Measurements from ENCODE around the gene ASPG.
A peak's percentile ranks its signal among the peaks of the same experiment; 100 is the strongest.

Gene ASPG

DNA sequence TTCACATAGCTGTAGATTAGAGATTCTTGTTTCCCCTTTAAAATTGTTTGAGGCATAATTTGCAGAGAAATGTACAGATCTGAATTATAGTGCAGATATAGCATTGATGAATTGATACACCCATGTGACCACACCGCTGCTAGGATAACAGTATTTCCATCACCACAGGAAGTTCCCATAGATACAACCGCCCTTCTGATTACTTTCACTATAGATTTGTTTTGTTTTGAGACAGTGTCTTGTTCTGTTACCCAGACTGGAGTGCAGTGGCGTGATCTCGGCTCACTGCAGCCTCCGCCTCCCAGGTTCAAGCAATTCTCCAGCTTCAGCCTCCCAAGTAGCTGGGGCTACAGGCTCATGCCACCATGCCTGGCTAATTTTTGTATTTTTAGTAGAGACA, 8.8 kb upstream of the ASPG start:
- FAIRE-seq = no peak

DNA sequence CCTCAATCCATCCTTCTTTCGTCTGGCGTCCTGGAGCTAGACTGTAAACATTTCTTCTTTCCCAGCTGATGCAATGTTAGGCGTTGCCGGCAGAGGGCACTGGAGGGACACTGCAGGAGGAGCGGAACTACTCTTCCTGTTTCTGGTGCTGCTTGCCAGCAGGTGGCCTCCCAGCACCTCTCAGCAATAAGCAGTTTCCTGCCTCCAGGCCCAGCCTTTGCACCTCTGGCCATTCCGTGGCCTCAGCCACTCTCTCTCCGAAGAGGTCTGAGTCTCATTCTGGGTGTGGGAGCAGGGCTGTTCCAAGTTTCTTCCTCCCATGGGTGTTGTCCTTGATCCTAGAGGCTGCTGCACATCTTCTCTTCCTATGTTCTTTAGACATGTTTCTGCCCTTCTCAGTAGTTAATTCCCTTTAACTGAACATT, 7.5 kb upstream of the ASPG start:
- peak; percentile 58 for FAIRE-seq

DNA sequence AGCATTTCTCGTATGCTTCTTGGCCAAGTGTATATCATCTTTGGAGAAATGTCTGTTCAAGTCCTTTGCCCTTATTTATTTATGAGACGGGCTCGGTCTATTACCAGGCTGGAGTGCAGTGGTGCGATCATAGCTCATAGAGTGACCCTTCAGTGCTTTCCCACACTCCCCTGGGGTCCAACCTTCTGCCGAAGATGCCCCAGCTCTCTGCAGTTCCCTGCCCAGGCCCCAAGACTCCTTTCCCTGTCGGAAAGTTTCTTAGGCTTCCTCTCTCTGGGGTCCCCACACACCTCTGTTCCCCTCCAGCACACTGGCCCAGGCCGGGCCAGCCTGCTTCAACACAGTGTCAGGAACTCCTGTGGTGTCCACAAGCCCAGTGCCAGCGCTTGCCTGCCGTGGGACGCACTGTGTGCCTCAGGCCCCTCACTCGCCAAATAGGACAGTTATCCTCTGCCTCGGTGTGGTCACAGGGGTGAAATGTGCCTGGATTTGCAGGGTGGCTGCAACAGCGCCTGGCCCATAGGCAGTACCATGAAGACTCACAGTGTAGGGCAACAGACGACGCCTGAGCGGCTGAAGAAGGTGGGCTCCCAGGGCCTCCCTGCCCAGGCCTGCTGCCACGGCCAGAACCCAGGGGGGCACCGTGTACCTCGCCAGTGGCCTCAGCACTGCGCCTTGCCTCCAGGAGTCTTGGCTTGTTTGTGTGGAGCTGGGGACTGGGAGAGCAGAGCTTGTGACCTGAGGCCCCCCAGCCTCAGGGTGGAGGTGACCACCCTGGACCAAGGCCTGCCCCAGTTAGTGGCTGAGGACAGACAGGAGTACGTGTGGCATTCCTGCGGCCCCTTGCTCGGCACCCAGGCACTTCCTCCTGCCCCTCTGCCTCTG, 4.9 kb upstream of the ASPG start:
- FAIRE-seq = no peak

DNA sequence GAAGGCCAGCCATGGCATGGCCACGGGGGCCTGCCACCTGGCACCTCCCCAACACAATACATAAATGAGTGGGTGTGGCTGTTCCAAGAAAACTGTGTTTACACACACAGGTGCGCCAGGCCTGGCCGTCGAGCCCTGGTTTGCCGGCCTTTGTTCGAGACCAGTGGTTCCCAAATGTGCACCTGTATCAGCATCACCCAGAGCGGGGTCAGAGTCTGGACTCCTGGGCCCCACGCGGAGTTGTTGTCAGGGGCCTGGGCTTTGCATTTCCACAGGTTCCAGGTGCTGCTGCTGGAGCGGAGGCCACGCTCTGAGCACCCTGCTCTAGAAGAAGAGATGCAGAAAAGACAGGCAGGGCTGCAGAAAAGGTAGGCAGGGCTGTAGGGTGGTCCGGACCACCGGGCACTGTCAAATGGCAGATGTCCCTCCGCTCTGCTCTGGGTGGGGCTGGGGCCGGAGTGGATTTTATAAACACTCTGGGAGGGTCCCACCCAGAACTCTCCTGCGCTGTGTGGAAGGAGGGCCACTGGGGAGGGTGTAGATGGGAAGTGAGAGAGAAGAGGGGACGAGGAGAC, 4.2 kb upstream of the ASPG start:
- FAIRE-seq = no peak

DNA sequence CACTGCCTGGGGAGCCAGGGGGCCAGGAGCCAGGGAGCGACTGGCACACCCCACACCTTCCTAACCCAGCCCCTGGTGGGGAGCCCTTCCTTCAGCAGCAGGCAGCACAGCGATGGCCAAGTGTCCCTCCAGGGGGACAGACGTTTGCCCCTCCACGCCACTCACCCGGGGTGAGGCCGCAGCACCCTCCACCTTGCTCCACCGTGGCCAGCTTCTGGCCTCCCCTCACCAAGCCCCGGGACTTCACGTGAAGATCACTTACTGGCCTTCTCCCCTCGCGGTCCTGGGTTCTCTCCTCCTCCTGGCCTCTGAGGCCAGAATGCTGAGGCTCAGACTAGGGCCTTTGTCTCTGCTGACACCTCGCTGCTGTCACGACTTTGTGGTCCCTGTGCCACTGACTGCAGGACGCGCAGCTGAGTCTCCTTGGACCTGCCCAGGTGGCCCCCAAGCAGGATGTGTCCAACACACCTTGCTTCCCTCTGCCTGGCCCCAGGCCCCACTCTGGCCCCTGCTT, 3.5 kb upstream of the ASPG start:
- no peak for FAIRE-seq

DNA sequence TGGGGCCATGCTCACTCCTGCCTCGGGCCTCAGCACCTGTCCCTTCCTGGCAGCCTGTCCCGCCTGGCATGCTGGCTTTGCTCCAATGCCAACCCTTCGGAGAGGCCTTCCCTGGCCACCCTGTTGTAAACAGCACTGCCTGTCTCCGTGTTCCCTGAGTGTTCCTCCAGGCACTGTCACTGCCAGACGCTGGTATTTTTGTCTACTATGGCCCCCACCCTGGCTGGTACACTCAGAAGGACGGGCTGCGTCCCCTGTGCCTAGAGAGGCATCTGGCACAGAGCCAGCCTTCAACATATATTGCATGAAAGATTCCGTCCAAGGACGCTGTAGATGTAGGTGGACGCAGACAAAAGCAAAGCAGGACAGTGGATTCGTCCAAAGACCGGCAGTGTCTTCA, 2.7 kb upstream of the ASPG start:
- FAIRE-seq = no peak

DNA sequence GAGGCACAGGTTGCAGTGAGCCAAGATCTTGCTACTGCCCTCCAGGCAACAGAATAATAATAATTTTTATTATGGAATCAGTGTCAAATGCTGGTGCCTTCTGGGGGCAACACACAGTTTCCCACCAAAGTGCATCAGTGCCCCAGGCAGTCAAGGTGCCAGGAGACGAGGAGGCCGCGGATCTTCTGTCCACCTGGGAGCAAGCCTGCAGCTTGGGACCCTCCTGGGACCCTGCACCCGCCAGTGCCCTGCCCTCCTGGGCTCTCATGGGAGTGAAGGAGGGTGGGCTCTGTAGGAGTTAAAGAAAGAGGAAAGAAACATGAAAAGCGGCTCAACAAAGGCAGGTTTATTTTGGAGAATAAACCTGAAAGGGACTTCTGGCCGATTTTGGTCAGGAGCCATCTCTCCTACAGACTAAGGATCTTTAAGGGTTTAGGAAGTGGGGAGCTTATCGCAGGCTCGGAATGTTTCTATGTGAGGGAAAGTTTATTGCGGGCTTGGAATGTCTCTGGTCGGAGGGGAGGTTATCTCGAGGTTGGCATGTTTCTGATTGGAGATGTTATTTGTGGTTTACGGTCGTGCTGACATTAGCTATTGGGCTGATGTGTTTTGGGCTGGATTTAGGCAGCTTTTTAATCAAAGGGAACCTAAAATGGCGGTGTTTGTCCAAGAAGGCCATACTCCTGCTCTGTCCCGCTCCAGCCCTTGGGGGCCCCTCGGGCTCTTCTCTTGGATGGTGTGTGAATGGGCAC, 1.1 kb upstream of the ASPG start:
- no peak for FAIRE-seq

DNA sequence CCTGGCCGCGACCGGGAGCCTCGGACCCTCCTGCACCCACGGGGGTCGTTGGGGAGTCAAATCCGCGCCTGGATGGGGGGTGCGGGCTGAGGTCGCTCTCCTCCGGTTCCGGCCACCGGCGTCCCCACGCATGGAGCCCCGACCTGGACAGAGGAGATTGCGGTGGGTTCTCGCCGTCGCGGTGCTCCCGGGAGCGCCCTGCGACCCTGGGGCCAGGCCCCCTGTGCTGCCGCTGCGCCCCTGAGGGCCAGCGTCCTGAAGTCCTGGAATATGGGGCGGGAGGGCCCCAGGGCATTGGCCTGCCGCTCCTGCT, 345 bp downstream of the ASPG start:
- no peak for FAIRE-seq

DNA sequence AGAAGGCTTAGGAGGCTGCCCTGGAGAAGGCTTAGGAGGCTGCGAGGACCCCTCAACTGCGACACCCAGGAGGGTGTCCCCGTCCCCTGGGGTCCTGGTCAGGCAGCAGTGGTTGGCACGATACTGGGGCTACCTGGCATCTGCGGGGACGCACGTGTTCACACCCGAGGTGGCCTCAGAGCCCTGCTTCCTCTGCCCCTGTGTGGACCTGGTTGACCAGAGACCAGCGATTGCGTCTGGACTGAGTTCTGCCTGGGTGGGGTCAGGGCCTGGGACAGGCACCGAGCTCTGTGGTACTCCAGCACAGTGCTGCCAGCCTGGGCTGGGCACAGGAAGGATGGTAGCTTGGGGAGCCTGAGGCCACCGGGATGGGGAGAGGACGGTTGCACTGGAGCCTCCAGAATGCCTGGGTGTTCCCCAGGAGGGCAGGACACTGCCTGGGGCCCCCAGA, 735 bp downstream of the ASPG start:
- no peak for FAIRE-seq

DNA sequence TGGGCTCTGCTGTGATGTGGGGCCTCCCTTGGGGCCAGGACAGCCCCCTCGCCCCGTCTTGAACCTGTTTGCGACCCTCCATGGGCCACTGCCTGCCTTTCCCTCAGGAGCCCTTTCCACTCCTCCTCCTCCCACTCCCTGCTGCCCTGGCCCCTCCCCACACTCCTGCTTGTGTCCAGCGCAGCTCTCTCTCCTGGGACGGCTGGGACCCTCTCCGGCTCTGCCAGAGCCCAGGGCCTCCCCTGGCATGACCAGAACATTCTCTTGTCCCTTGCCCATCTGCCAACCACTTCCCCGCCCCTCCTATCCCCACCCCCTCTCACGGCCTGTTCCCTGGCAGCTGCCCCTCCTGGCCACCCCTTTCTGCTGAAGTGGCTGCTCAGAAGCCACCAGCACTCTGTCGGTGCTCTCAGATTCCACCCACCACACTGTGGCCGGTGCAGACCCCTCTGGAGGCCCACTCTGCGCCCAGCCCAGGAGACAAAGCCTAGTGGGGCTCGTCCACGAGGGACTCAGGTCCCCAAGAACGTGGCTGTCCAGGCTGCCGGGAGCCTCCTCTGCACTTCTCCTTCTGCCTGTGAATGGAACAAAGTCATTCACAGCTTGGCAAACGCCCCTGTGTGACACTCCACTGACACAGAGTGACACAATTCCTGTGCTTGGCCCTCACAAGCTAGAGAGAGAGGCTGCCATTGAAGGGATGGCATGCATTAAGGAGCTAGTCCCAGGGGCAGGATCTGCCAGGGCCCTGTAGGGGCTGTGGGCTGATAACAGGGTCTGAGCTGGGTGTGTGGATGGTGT, 1.4 kb downstream of the ASPG start:
- no peak for FAIRE-seq

DNA sequence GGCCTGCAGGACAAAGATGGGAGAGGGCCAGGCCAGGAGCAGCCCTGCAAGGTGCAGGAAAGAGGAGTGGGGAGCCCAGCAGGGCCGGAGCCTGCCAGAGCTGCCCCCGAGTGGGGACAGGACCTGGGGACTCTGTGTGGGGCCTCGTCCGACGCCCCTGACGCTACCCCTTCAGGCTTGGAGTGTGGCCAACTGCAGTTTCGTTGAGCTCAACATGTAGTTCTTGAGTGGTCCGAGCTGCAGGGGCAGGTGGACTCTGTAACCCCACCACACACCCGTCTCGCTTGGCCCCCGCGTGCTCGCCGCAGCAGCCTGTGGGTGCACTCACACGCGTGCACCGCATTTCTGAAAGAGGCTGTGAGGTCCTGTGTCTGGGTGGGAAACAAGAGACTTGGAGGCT, 2.0 kb downstream of the ASPG start:
- FAIRE-seq = no peak

DNA sequence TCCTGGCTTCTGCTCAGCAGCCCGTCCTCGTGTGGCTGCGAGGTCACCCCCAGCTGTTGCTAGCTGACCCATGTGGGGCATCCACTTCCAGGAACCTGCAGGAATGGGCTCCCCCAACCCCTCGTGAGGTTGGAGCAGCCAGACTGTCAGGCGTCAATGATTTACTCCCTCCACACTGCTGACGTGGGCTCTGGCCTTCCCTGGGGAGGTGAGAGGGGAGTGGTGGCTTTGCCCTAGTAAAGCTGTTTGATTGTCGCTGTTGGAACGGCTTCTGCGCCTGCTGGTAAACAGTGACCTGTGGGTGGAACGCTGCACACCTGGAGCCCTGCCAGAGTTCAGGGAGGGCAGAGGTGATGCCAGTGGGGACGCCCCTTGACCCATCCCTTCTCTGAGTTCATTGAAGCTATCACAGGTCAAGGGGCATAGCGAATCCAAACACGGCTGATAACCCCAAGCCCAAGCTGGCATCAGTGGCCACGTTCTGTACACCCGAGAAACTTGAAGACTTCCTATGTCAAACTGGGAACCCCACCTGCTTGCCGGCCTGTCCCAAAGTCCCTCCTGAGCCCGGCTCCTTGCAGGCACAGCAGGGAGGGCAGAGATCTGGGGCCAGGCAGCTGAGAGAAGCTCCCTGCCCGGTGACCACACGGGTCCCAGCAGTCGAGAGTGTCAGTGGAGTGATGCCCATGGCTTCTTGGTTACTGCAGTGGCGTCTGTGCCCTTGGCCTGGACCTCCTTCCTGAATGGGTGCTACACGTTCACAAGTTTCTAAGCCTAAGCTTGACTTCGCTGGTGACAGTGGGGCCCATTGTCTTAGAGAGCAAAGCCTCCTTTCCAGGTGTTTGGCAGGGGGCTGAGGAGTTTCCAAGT, 2.7 kb downstream of the ASPG start:
- FAIRE-seq = no peak

DNA sequence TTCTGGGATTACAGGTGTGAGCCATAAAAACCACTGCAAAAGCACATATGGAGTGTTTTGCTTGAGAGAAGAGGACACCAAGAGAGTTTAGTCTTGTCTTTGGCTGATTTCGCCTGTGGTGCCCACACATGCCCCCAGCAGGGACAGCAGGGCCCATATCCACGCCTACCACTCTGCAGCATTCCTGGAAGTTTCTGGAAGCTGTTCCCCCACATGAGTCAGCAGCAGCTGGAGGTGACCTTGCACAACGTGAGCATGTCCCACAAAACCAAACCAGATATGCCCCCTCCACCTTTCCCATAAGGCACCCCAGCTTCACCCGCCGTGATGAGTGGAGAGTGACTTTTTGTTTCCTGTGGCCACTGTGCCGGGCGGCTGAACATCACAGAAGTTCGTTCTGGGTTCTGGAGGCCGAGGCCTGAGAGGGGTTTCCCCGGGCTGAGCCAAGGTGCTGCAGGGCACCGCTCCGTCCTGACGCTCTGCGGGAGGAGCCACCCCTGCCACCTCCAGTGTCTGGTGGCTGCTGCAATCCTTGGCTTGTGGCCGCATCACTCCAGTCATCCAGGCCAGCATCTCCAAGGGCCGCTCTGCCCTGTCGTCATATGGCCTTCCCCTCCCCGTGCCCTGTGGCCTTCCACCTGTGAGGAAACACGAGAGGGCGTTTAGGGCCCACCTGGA, 4.7 kb downstream of the ASPG start:
- no peak for FAIRE-seq

DNA sequence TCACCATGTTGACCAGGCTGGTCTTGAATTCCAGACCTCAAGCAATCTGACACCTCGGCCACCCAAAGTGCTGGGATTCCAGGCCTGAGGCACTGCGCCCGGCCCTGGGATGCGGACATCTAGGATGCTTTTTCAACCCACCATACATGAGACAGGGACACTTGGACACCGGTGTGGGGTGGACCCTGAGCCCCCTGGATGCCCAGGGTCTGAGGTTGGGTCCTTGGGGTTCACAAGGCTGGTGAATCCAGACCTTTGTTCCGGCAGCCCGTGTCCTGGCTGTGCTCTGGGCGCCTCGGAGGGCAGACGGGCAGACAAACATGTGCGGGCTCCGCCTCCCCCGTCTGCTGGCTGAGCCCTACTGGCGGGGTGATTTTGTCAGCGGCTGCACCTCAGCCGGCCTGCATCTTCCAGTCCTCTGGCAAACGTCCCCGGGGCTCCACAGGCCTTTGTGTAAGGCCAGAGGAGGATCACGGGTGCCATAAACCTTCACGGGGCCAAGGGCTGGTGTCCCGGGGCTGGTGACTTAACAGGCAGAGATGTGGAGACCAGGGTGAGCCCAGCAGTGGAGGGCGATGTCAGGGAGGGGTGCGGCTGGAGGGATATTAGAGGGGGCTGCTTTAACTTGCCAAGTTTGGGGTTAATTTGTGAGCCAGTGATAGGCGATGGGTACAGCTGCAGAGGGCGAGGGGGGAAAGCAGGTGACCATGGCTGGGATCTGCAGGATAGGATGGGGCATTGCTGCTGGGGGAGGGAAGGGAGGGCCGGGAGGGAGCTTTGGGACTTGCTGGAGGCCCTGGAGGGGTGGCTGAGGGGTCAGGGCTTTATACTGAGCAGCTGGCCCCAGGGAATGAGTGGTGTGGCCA, 5.8 kb downstream of the ASPG start:
- FAIRE-seq = no peak

DNA sequence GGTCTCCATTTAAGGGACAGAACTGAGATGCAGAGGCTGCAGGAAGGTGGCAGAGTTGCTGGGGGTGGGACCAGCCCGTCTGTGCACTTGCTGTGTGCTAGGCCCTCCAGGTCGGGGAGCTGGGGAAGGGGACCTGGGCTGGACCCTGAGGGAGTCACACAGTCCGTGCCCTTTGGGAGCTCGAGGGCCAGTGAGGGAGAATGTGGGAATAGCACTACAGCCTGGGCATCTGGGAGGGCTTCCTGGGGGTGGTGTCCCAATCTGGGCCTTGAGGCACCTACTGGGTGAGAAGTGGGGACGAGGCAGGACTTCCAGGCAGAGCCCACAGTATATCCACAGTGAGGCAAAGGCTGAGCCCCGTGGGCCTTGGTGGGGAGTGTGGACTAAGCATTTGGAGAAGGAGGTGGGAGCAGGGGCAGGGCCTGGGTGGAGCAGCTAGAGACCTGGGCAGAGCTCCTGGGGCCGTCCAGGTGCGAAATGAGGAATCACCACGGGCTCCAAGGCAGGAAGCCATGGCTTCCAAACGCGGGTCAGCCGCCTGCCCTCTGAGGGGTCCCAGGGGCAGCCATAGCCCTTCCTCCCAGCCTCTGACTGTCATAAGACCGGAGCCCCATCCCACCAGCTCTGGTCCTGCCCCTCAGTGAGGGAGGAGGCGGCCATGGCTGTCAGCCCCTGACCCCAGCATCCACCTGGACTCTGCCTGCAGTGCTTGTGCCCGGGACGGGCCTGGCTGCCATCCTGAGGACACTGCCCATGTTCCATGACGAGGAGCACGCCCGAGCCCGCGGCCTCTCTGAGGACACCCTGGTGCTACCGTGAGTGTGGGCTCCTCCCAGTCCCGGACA, 6.6 kb downstream of the ASPG start:
- no peak for FAIRE-seq

DNA sequence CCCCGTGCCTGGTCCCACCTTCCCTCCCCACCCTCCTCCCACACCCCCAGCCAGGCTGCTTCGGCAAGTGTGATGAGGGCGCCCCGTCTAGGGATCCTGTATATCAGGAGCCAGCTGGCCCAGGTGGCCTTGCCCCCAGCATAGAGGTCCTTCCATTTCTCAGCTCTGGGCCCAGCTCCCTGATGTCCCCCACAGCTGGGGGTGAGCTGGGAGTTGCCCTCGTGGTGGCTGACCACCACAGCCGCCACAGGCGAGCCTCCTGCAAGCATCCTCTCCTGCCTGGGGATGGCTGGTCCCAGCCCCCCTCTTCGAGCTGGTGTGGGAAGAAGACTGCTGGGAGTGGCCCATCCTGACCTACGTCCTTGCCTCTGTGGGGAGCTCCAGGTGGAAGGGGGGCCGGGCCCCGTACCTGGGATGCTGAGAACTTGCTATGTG, 7.4 kb downstream of the ASPG start:
- FAIRE-seq = no peak

DNA sequence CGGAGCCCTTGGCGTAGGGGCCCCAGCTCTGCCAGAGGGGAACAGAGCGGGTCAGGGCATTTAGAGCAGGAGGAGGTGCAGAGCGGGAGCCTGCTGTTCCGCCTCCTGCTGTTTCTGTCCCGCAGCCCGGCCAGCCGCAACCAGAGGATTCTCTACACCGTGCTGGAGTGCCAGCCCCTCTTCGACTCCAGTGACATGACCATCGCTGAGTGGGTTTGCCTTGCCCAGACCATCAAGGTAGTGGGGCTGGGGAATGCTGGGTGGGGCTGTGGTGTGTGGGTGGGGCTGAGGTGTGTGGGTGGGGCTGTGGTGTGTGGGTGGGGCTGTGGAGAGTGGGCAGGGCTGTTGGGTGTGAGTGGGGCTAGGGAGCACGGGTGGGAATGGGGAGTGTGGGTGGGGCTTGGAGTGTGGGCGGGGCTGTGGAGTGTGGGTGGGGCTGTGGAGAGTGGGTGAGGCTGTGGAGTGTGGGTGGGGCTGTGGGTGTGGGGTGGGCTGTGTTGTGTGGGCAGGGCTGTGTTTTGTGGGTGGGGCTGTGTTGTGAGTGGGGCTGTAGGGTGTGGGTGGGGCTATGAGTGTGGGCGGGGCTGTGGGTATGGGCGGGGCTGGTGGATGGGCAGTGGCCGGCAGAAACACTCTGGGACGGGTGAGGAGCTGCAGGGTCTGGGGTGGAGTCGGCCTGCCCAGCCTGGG, 8.0 kb downstream of the ASPG start:
- no peak for FAIRE-seq

DNA sequence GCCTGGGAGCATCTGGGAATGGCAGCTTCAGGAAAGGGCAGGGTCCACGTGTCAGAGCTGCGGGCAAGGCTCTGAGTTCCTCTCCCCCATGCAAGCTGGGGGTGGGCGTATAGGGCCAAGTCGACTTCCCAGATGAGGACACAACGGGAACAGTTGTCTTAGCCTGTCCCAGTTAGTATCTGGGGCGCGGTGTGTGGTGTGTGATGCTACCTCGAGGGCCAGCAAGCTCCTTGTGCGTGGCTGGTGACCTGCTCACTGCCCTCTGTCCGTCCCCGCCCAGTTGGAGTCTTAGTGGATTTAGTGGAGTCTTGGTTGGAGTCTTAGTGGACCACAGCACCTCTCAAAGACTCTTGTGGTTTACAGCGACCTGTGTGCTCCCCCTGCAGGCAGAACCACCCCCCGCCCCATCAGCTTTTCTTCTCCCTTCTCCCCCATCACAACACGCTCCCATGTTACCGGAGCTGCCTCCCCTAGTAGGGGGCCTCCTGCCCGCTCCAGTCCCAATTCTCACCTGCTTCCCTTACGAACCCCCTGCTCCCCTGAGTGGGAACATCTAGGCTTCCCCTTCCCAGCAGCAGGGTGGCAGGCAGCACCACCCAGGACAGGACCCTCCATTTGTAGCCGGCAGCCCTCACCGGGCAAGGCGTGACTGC, 8.7 kb downstream of the ASPG start:
- FAIRE-seq = no peak
